ENCODE results near the gene CORIN. TPM values are rescaled to one million over a fixed set of nuclear protein-coding genes. Genes with fewer than 3 reads are reported as not detected.

CORIN gene
- total and polyA plus RNA-seq, 2 of the 13 experiments (the other 11 are each of a cell fraction or from before 2014, with no cell fraction given), result 0.84 to 1.2 TPM

DNA sequence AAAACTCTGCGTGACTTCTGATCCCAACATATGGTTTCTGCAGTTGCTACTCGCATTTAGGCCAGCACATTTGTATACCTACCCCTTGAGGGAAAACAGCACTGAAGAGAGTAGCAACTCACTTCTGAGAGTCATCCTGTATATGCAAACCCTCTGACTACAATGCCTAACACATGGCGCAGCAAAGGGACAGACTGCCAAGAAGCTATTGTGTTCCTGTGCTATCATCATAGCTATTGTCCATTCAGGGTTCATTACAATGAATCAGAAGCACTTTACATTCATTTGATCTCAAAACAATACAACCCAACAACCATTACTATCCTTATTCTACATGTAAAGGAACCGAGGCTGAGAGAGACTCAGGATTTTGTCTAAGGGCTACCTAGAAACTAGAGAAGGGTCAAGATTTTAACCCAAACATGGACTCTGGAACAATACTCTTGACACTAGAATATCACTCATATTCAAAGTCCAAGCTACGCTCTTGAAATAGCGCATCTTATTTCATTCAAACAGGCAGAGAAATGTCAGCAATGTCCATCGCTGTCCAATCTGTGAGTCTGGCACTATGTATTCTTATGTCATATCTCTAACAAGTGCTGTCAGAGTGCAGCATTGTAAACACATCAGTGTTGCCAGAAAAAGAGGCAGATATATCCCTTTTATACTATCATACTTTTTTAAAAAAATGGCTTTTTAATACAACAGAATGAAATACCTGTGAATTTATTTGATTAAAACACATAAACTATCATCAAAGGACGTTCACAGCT is 173.6 kb downstream of the CORIN start:
- Histone ChIP-seq H3K4me2 (ENCODE audit: low read depth, low read length) (no peak overlapping the region), H2AFZ (ENCODE audit: low read length) (no peak overlapping the region), H3K9ac (ENCODE audit: insufficient read depth, low read depth, low read length) (no peak overlapping the region), H3K27ac (ENCODE audit: extremely low read length, insufficient read depth, low read length) (no peak overlapping the region), H3K36me3 (replicated peaks in 1 of 2; ENCODE audit: control insufficient read depth in 1 of 2, insufficient read depth in 2 of 2, low read length in 2 of 2) (no peaks in the 10 kb centered on the region), H4K20me1 (ENCODE audit: insufficient read depth, low read length) (no peaks in the 10 kb centered on the region), H3K9me3 (ENCODE audit: low read length) (no peaks in the 10 kb centered on the region), H3K79me2 (ENCODE audit: insufficient read depth, low read length) (no peaks in the 10 kb centered on the region), H3K27me3 (ENCODE audit: control insufficient read depth in 1 of 2, insufficient read depth in 2 of 2, low read length in 2 of 2) (no peaks in the 10 kb centered on the region), H3K4me3 (replicated peaks in 1 of 3; ENCODE audit: insufficient read depth in 1 of 3, low read depth in 2 of 3, low read length in 3 of 3) (no peak overlapping the region), H3K4me1 (ENCODE audit: insufficient read depth, low read length) (no peaks in the 10 kb centered on the region)
- intact Hi-C loops (cut with micrococcal nuclease; ENCODE audit: unreplicated experiment) (no loop called here), in situ Hi-C loops (cut with HindIII; ENCODE audit: extremely low pct_ligation_motif_present, low pct_unique_long_range_greater_than_20kb) (no loop called here)
- 75% methylated on average over 7 of the region's 8 CpGs for WGBS (ENCODE audit: low lambda C conversion rate)
- POLR2A ChIA-PET, result no interaction called here
- ATAC-seq, result no peak
- BruUV-seq (replicated peaks), result no TSS peak
- CTCF ChIA-PET (ENCODE audit: low intra/inter-chr PET ratio, low total read pairs), result no interaction called here
- FAIRE-seq, result no peak
- DNase-seq (ENCODE audit: low spot score), result no peak
- no peak for TF ChIP-seq ZNF724P (CRISPR knock-in tag; IDR thresholded peaks at IDR 0.05; ENCODE audit: borderline replicate concordance)
- no peak for TF ChIP-seq PCBP1 (IDR thresholded peaks at IDR 0.05; ENCODE audit: borderline replicate concordance, low read depth, low read length)
- no peak for TF ChIP-seq RARA (CRISPR knock-in tag; IDR thresholded peaks at IDR 0.05)
- TF ChIP-seq, protein P1, sequence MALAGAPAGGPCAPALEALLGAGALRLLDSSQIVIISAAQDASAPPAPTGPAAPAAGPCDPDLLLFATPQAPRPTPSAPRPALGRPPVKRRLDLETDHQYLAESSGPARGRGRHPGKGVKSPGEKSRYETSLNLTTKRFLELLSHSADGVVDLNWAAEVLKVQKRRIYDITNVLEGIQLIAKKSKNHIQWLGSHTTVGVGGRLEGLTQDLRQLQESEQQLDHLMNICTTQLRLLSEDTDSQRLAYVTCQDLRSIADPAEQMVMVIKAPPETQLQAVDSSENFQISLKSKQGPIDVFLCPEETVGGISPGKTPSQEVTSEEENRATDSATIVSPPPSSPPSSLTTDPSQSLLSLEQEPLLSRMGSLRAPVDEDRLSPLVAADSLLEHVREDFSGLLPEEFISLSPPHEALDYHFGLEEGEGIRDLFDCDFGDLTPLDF (CRISPR knock-in tag; IDR thresholded peaks at IDR 0.05), result no peak
- TF ChIP-seq ZC3H4 (CRISPR knock-in tag; IDR thresholded peaks at IDR 0.05; ENCODE audit: borderline replicate concordance), result no peak
- TF ChIP-seq, protein P2, sequence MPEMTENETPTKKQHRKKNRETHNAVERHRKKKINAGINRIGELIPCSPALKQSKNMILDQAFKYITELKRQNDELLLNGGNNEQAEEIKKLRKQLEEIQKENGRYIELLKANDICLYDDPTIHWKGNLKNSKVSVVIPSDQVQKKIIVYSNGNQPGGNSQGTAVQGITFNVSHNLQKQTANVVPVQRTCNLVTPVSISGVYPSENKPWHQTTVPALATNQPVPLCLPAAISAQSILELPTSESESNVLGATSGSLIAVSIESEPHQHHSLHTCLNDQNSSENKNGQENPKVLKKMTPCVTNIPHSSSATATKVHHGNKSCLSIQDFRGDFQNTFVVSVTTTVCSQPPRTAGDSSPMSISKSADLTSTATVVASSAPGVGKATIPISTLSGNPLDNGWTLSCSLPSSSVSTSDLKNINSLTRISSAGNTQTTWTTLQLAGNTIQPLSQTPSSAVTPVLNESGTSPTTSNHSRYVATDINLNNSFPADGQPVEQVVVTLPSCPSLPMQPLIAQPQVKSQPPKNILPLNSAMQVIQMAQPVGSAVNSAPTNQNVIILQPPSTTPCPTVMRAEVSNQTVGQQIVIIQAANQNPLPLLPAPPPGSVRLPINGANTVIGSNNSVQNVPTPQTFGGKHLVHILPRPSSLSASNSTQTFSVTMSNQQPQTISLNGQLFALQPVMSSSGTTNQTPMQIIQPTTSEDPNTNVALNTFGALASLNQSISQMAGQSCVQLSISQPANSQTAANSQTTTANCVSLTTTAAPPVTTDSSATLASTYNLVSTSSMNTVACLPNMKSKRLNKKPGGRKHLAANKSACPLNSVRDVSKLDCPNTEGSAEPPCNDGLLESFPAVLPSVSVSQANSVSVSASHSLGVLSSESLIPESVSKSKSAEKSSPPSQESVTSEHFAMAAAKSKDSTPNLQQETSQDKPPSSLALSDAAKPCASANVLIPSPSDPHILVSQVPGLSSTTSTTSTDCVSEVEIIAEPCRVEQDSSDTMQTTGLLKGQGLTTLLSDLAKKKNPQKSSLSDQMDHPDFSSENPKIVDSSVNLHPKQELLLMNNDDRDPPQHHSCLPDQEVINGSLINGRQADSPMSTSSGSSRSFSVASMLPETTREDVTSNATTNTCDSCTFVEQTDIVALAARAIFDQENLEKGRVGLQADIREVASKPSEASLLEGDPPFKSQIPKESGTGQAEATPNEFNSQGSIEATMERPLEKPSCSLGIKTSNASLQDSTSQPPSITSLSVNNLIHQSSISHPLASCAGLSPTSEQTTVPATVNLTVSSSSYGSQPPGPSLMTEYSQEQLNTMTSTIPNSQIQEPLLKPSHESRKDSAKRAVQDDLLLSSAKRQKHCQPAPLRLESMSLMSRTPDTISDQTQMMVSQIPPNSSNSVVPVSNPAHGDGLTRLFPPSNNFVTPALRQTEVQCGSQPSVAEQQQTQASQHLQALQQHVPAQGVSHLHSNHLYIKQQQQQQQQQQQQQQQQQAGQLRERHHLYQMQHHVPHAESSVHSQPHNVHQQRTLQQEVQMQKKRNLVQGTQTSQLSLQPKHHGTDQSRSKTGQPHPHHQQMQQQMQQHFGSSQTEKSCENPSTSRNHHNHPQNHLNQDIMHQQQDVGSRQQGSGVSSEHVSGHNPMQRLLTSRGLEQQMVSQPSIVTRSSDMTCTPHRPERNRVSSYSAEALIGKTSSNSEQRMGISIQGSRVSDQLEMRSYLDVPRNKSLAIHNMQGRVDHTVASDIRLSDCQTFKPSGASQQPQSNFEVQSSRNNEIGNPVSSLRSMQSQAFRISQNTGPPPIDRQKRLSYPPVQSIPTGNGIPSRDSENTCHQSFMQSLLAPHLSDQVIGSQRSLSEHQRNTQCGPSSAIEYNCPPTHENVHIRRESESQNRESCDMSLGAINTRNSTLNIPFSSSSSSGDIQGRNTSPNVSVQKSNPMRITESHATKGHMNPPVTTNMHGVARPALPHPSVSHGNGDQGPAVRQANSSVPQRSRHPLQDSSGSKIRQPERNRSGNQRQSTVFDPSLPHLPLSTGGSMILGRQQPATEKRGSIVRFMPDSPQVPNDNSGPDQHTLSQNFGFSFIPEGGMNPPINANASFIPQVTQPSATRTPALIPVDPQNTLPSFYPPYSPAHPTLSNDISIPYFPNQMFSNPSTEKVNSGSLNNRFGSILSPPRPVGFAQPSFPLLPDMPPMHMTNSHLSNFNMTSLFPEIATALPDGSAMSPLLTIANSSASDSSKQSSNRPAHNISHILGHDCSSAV (CRISPR knock-in tag; IDR thresholded peaks at IDR 0.05; ENCODE audit: borderline replicate concordance), result no peak
- TF ChIP-seq, protein P3, sequence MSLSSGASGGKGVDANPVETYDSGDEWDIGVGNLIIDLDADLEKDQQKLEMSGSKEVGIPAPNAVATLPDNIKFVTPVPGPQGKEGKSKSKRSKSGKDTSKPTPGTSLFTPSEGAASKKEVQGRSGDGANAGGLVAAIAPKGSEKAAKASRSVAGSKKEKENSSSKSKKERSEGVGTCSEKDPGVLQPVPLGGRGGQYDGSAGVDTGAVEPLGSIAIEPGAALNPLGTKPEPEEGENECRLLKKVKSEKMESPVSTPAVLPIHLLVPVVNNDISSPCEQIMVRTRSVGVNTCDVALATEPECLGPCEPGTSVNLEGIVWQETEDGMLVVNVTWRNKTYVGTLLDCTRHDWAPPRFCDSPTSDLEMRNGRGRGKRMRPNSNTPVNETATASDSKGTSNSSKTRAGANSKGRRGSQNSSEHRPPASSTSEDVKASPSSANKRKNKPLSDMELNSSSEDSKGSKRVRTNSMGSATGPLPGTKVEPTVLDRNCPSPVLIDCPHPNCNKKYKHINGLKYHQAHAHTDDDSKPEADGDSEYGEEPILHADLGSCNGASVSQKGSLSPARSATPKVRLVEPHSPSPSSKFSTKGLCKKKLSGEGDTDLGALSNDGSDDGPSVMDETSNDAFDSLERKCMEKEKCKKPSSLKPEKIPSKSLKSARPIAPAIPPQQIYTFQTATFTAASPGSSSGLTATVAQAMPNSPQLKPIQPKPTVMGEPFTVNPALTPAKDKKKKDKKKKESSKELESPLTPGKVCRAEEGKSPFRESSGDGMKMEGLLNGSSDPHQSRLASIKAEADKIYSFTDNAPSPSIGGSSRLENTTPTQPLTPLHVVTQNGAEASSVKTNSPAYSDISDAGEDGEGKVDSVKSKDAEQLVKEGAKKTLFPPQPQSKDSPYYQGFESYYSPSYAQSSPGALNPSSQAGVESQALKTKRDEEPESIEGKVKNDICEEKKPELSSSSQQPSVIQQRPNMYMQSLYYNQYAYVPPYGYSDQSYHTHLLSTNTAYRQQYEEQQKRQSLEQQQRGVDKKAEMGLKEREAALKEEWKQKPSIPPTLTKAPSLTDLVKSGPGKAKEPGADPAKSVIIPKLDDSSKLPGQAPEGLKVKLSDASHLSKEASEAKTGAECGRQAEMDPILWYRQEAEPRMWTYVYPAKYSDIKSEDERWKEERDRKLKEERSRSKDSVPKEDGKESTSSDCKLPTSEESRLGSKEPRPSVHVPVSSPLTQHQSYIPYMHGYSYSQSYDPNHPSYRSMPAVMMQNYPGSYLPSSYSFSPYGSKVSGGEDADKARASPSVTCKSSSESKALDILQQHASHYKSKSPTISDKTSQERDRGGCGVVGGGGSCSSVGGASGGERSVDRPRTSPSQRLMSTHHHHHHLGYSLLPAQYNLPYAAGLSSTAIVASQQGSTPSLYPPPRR (CRISPR knock-in tag; IDR thresholded peaks at IDR 0.05; ENCODE audit: borderline replicate concordance), result no peak
- no peak for TF ChIP-seq RAD51 (IDR thresholded peaks at IDR 0.05; ENCODE audit: borderline replicate concordance)
- no peak for TF ChIP-seq FOXK1 (CRISPR knock-in tag; IDR thresholded peaks at IDR 0.05; ENCODE audit: borderline replicate concordance, low read depth)

All from HepG2 (cell line).